Brain microvascular endothelial cell (primary cell): ENCODE results near the gene RDH12.

Experiments
- DNase-seq: peaks from one replicate; pipeline ENCODE4 v3.0.0-alpha.2; 2020
- H3K27ac ChIP-seq: fragments of 250-450 bp; sonication (Bioruptor Pico); 2 replicates; pipeline ENCODE4 v1.5.1; 2020; ENCODE audit warnings: mild to moderate bottlenecking, moderate library complexity
- H3K27me3 ChIP-seq: fragments of 250-450 bp; sonication (Bioruptor Pico); replicated peaks from 2 replicates; pipeline ENCODE4 v1.5.1; 2020; ENCODE audit warnings: mild to moderate bottlenecking
- H3K36me3 ChIP-seq: fragments of 250-450 bp; sonication (Bioruptor Pico); replicated peaks from 2 replicates; pipeline ENCODE4 v1.5.1; 2020; ENCODE audit warnings: mild to moderate bottlenecking
- H3K4me3 ChIP-seq: 2 replicates; pipeline ENCODE4 v1.5.1; 2011; ENCODE audit warnings: low read depth, mild to moderate bottlenecking, control low read depth, low read length, moderate library complexity
- CTCF ChIP-seq: IDR thresholded peaks from 2 replicates; pipeline ENCODE4 v1.5.1; 2011; ENCODE audit warnings: low read depth, mild to moderate bottlenecking, moderate library complexity, low read length, control low read depth, inconsistent platforms; ENCODE audit errors: missing control alignments
- in situ Hi-C: cut with HindIII; loops from 2 replicates; pipeline ENCODE4 v1.10.0; 2017; ENCODE audit warnings: low sequenced_read_pairs, low pct_ligation_motif_present

The RDH12 gene

GRCh38 chr14:67738740-67739504 lies 37.2 kb downstream of the RDH12 start:
- no peak overlapping the region for H3K27ac ChIP-seq
- TF ChIP-seq CTCF, result no peak
- H3K4me3 ChIP-seq, result no peak overlapping the region
- H3K36me3 ChIP-seq, result no peaks in the 10 kb centered on the region
- in situ Hi-C loops, result no loop called here
- H3K27me3 ChIP-seq, result no peaks in the 10 kb centered on the region
- peak; percentile 97 for DNase-seq

GRCh38 chr14:67744046-67744445 lies 42.4 kb downstream of the RDH12 start:
- TF ChIP-seq CTCF, result no peak
- Histone ChIP-seq H3K4me3 (no peak overlapping the region), H3K27ac (no peak overlapping the region), H3K36me3 (peaks cover 11% of the 10 kb centered on the region), H3K27me3 (no peaks in the 10 kb centered on the region)
- in situ Hi-C loops, result no loop called here
- no peak for DNase-seq

- Histone ChIP-seq H3K27ac (no peak overlapping the region), H3K4me3 (no peak overlapping the region), H3K36me3 (peaks cover 29% of the 10 kb centered on the region), H3K27me3 (no peaks in the 10 kb centered on the region)
- TF ChIP-seq CTCF, result no peak
- in situ Hi-C loops, result no loop called here
- DNase-seq, result no peak
Measured at GRCh38 chr14:67746927-67747326, 45.2 kb downstream of the RDH12 start.

GRCh38 chr14:67748312-67748711 lies 46.6 kb downstream of the RDH12 start:
- Histone ChIP-seq H3K4me3 (no peak overlapping the region), H3K27ac (no peak overlapping the region), H3K27me3 (no peaks in the 10 kb centered on the region), H3K36me3 (peaks cover 36% of the 10 kb centered on the region)
- DNase-seq, result no peak
- in situ Hi-C loops, result no loop called here
- TF ChIP-seq CTCF, result no peak

- TF ChIP-seq CTCF, result no peak
- peaks cover 44% of the 10 kb centered on the region for H3K36me3 ChIP-seq
- no peak overlapping the region for H3K27ac ChIP-seq
- no peak overlapping the region for H3K4me3 ChIP-seq
- in situ Hi-C loops, result no loop called here
- no peaks in the 10 kb centered on the region for H3K27me3 ChIP-seq
- no peak for DNase-seq
Measured at GRCh38 chr14:67749341-67750084, 47.8 kb downstream of the RDH12 start.
